ENCODE measurements around the gene INCA1. TPM values are rescaled to one million over a fixed set of nuclear protein-coding genes. Genes with fewer than 3 reads are reported as not detected.

INCA1 gene
- total RNA-seq, 6 donors from 2014 or later: 1.4 to 32.5 (median 3.1) TPM

DNA sequence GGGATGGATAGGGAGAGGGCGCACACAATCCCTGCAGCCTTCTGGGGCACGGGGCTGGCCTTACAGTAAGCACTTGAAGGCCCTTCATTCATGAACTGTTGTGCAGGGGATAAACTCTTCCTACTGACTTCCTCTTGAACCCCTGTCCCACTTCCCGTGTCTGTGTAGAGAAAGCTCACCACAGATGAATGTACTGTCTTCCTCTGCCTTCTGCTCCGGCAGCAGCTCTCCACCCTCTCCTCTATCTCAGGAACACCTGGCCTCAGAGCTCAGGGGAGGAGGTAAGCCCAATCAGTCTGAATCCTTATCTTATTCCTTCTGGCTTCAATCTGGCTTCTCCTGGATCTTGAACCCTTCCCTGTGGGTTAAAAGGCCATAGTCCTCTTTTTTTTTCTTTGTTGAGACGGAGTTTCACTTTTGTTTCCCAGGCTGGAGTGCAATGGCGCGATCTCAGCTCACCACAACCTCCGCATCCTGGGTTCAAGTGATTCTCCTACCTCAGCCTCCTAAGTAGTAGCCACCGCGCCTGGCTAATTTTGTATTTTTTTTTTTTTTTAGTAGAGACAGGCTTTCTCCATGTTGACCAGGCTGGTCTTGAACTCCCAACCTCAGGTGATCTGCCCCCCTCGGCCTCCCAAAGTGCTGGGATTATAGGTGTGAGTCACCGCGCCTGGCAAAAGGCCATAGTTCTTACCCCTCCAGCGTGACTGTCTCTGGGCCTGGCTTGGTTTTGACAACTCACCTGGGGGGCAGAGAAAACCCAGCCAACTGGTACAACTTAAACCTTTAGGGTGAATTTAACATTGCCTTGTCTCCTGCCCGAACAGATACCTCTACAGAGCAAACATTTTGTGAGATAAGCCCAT lies 45.1 kb upstream of the INCA1 start:
- H3K9me3 ChIP-seq: no peaks in the 10 kb centered on the region
- no peak for ATAC-seq (ENCODE audit: low FRiP score in 2 of 2)
- peak overlapping the region in 2 of 4 donors; percentile 19 to 30 for H3K27ac ChIP-seq
- no peak overlapping the region for H3K4me3 ChIP-seq
- TF ChIP-seq POLR2A (IDR thresholded peaks at IDR 0.05): no peak
- TF ChIP-seq POLR2AphosphoS5 (IDR thresholded peaks at IDR 0.05): no peak
- no peak for DNase-seq
- no peaks in the 10 kb centered on the region for H3K27me3 ChIP-seq
- H3K36me3 ChIP-seq: no peaks in the 10 kb centered on the region
- no peaks in the 10 kb centered on the region for H3K4me1 ChIP-seq
- WGBS, 2 donors: 79 to 82% methylated on average over 15 of the region's 15 CpGs

DNA sequence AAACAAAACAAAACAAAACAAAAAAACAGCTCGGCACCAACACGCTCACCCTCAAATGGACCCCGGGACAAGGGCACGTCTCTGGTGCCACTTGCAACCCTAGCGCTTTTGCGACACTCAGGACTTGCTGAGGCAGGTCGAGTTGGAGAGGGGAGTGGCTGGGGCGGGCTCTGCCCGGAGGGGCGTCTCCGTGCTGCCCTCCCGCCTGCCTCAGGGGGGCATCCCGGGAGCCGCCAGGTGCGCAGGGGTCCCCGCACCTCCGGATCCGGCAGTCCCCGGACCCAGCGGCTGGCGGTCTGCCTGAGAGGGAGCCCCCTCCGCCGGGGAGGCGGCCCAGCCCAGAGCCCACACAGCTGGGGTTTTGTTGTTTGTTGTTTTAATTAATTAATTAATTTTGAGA lies 38.0 kb upstream of the INCA1 start, which contains the start of gene SLC52A1:
TSS of gene SLC52A1 (minus strand) at position 112 of the 400 bp plus-strand sequence. CDS start 820 bp downstream, outside the sequence.
- H3K4me1 ChIP-seq: peaks cover 8 to 24% (median 10%) of the 10 kb centered on the region in 4 donors
- peak; percentile 36 to 83 for DNase-seq
- no peak for ATAC-seq (ENCODE audit: low FRiP score in 2 of 2)
- no peaks in the 10 kb centered on the region for H3K9me3 ChIP-seq
- WGBS, 2 donors: 10 to 16% methylated on average over 11 to 24 of the region's 24 CpGs
- H3K4me3 ChIP-seq: peak within 1 kb of the TSS in 3 of 4 donors; percentile 23 to 44 (median 40)
- peak within 1 kb of the TSS in 1 of 4 donors; percentile 11 for H3K27ac ChIP-seq
- H3K27me3 ChIP-seq: peaks cover 0 to 6% (median 1%) of the 10 kb centered on the region in 4 donors
- no peaks in the 10 kb centered on the region for H3K36me3 ChIP-seq
- no peak for TF ChIP-seq POLR2AphosphoS5 (IDR thresholded peaks at IDR 0.05)
- TF ChIP-seq EP300 (IDR thresholded peaks at IDR 0.05): no peak
- TF ChIP-seq, protein P1, sequence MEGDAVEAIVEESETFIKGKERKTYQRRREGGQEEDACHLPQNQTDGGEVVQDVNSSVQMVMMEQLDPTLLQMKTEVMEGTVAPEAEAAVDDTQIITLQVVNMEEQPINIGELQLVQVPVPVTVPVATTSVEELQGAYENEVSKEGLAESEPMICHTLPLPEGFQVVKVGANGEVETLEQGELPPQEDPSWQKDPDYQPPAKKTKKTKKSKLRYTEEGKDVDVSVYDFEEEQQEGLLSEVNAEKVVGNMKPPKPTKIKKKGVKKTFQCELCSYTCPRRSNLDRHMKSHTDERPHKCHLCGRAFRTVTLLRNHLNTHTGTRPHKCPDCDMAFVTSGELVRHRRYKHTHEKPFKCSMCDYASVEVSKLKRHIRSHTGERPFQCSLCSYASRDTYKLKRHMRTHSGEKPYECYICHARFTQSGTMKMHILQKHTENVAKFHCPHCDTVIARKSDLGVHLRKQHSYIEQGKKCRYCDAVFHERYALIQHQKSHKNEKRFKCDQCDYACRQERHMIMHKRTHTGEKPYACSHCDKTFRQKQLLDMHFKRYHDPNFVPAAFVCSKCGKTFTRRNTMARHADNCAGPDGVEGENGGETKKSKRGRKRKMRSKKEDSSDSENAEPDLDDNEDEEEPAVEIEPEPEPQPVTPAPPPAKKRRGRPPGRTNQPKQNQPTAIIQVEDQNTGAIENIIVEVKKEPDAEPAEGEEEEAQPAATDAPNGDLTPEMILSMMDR (IDR thresholded peaks at IDR 0.05): no peak
- TF ChIP-seq POLR2A (IDR thresholded peaks at IDR 0.05): no peak

DNA sequence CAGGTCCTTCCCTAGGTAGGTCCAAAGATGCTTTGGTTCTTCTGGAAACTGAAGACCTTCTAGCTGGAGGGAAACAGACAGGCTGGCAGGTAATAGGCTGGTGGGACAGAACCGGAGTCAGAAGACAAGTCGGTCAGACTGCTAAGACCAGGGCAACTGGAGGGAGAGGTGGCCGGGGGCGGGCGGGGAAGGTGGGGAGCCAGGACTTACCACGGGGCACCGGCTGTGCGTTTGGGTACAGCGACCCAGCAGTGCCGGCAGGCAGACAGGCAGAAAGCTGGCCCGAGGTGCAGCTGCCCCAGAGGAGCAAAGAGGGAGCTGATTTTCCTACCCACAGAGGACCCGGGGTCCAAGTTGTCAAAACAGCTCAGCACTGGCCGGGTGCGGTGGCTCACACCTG lies 37.3 kb upstream of the INCA1 start:
- TF ChIP-seq POLR2A (IDR thresholded peaks at IDR 0.05) (no peak), POLR2AphosphoS5 (IDR thresholded peaks at IDR 0.05) (no peak), EP300 (IDR thresholded peaks at IDR 0.05) (no peak)
- TF ChIP-seq, protein P1 (IDR thresholded peaks at IDR 0.05): no peak
- WGBS, 2 donors: 89 to 98% methylated on average over 11 to 14 of the region's 14 CpGs
- Histone ChIP-seq H3K9me3 (no peaks in the 10 kb centered on the region), H3K4me3 (no peak overlapping the region), H3K36me3 (no peaks in the 10 kb centered on the region), H3K27ac (no peak overlapping the region), H3K4me1 (peaks cover 8 to 24% (median 10%) of the 10 kb centered on the region in 4 donors), H3K27me3 (peaks cover 0 to 6% (median 1%) of the 10 kb centered on the region in 4 donors)
- ATAC-seq (ENCODE audit: low FRiP score in 2 of 2) (no peak), DNase-seq (peak in 1 of 2 donors; percentile 78)

DNA sequence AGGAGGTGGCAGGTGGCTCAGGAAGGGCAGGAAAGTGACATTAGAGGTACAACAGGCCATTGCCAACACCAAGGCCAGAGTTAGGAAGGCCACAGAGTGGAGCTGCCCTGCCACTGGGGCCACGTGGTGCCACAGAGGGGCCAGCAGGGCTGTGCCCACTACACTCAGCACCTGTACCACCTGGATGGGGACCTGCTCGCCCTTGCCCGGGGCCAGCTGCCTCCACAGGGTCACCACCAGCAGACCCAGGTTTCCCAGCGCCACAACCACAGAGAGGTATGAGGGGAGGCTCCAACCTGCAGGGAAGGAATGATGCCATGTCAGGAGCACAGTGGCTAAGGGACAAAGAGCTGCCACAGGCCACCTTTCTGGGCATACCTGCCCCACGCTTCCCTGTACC lies 36.7 kb upstream of the INCA1 start:
- no peak overlapping the region for H3K4me3 ChIP-seq
- H3K4me1 ChIP-seq: peaks cover 8 to 24% (median 10%) of the 10 kb centered on the region in 4 donors
- H3K9me3 ChIP-seq: no peaks in the 10 kb centered on the region
- no peaks in the 10 kb centered on the region for H3K36me3 ChIP-seq
- peaks cover 0 to 6% (median 1%) of the 10 kb centered on the region in 4 donors for H3K27me3 ChIP-seq
- DNase-seq (peak in 1 of 2 donors; percentile 63), ATAC-seq (ENCODE audit: low FRiP score in 2 of 2) (no peak)
- no peak overlapping the region for H3K27ac ChIP-seq
- 87 to 96% methylated on average over 4 to 5 of the region's 5 CpGs for WGBS, 2 donors
- TF ChIP-seq, protein P1 (IDR thresholded peaks at IDR 0.05): no peak
- TF ChIP-seq POLR2AphosphoS5 (IDR thresholded peaks at IDR 0.05) (no peak), EP300 (IDR thresholded peaks at IDR 0.05) (no peak), POLR2A (IDR thresholded peaks at IDR 0.05) (no peak)

DNA sequence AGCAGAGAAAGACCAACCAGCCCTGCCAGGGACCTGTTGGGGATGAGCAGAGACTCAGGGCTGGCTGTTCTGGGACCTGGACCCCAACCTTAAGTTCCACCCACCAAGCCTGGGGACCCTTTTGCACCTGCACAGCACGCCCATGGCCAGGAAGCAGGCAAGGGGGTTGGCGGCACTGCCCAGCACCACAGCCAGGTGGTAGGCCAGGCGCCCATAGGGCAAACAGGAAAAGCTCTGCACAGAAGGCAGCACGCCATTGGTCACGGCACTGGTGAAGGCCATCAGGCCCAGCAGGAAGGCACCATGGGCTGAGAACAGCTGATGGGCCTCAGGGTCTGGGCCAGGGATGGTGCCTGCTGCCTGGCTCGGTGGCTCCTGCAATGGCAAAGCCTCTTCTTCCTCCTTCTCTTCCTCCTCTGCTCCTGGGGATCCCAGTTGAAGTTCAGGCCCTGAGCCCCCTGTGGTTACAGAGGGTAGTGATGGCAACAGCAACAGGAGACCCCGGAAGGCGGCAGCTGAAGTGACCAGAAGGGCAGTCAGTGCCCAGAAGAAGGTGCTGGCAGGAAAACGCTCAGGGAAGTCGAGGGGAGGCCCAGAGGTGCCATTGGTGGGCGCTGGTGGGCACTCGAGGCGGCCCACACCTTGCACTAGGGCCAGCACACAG lies 36.2 kb upstream of the INCA1 start:
- H3K36me3 ChIP-seq: no peaks in the 10 kb centered on the region
- TF ChIP-seq, protein P1 (IDR thresholded peaks at IDR 0.05): no peak
- TF ChIP-seq POLR2A (IDR thresholded peaks at IDR 0.05) (no peak), EP300 (IDR thresholded peaks at IDR 0.05) (no peak), POLR2AphosphoS5 (IDR thresholded peaks at IDR 0.05) (no peak)
- H3K27ac ChIP-seq: no peak overlapping the region
- 82 to 93% methylated on average over 7 to 13 of the region's 13 CpGs for WGBS, 2 donors
- peak in 1 of 2 donors; percentile 58 for DNase-seq
- no peak overlapping the region for H3K4me3 ChIP-seq
- H3K27me3 ChIP-seq: peaks cover 0 to 6% (median 1%) of the 10 kb centered on the region in 4 donors
- H3K4me1 ChIP-seq: peaks cover 8 to 24% (median 10%) of the 10 kb centered on the region in 4 donors
- H3K9me3 ChIP-seq: no peaks in the 10 kb centered on the region
- no peak for ATAC-seq (ENCODE audit: low FRiP score in 2 of 2)

Data from upper lobe of left lung (tissue), 6 donors.